ENCODE measurements around the gene NOB1.
"Not testable (repeated sequence)": the region's sequence is repeated elsewhere in the genome, so short reads cannot be mapped to it uniquely, and the experiment has no call there.

NOB1 gene

DNA sequence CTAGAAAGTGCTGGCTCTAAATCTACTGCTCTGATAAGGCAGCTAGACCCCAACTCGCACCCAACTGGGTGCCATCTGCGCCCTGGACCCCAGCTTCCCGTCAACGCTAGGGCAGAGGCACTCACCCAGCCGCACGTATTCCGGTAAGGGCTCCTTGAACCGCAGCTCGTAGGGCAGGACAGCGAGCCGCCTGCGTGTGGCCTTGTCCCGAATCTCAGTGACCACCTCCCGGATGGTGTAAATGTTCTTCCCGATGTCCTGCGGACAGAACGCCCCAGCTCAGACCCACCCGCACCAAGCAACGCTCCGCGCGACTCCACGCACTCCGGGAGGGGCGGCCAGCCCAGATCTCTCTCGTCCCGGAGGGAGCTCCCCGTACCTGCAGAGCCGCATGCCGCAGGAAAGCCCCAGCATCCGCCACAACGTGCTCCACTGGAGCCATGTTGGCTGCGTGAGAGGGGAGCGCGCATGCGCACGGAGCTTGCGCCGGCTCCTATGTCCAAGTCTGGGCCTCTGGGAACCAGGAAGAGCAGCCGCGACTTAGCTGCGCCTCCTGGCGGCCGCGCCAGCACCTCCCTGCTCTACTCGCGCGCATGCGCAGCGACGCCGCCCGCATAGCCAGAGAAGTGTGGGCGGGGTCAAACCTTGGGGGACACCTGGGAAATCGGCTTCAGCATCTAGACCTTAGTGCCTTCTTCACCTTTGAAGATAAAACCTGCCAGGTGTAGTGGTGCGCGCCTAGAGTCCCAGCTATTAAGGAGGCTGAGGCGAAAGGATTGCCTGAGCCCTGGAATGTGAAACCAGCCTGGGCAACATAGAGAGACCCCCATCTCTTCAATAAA, at the start of gene NOB1:
TSS of gene NOB1 (minus strand) at position 458 of the 842 bp plus-strand sequence. CDS start at position 442, 16 bp downstream.
- peak; percentile 99 for DNase-seq (ENCODE audit: low read depth, low spot score)

- no peak for DNase-seq (ENCODE audit: low read depth, low spot score)
These were observed 49.6 kb upstream of the NOB1 start for GRCh38 chr16:69804297-69804696.

DNA sequence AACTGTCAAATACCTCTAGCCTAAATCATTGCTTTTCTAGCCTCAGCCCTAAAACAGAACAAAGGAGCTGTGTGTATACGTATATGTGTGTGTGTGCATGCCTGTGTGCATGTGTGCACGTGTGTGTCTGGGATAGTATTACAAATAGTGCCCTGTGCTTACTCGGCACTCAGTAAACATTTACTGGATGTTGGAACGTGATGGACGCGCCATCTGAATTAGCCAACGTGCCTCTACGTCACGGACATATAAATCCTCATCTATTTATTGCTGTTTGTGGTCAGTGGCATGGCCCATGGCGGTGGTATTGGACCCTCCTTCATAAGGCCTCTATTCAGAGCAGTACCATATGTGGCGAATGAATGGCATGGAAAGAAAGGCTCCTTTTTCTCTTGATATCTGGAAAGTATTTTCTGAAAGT, 44.9 kb upstream of the NOB1 start:
- DNase-seq (ENCODE audit: low read depth, low spot score): no peak

- DNase-seq (ENCODE audit: low read depth, low spot score): peak; percentile 33
These were observed 43.7 kb upstream of the NOB1 start for GRCh38 chr16:69798466-69798865.

DNA sequence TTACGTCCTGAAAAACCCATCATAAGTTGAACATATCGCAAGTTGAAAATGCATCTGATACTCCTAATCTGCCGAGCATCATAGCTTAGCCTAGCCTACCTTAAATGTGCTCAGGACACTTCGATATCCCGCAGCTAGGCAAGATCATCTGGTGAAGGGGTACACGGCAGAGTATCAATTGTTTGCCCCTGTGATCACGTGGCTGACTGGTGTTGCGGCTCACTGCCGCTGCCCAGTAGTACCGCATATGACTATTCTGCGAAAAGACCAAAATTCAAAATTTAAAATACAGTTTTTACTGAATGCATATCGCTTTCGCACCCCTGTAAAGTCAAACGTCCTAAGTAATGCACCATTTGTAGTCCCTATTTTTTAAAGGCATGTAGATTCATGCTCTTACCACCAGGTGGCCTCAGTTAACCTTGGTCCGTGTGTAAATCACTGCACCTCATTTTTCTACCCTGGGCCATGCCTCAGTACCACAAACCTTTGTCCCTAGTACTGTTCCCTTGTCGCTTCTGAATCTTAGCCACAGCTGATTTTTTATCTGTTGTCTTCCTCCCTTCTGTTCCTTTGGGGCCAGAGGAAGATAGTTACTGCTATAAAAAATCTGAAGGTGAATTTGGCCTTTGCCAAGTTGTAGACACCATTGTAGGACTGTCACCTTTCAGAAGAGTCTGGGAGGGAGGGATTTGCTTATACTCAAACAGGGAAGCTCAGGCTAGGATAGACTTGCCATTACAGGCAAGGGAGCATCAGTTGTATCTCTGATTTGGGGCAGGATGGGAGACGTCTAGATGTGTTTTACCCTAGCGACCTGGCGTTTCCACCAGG, 41.8 kb upstream of the NOB1 start:
- DNase-seq (ENCODE audit: low read depth, low spot score): peak; percentile 83

DNA sequence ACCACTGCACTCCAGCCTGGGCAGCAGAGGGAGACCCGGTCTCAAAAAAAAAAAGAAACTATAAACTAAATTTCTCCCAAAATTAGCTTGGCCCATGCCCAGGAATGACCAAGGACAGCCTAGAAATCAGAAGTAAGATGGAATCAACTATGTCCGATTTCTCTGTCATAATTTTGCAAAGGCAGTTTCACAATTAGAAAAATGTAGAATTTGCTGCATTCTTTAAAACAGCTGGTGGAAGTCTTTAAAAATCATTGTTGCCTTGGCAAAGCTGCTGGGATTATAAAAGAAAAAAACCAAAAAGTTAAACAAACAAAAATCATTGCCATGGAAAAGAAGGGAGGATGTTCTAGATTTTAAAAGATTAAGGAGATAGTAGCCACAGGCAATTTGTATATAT, 39.8 kb upstream of the NOB1 start:
- DNase-seq (ENCODE audit: low read depth, low spot score): no peak

DNA sequence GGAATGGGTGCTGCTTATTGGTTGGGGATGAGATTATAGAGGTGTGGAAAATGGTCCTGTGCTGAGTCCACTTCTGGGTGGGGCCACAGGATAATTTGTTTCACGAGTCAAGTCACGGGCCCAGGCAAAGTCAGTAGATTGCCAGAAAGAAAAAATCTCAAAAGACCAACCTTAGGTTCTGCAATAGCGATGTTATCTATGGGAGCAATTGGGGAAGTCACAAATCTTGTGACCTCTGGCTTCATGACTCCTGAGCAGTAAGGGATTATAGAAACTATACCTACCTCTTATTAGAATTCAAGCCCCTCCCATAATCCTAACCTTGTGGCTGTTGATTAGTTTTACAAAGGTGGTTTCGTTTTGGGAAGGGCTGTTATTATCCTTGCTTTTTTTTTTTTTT, 38.8 kb upstream of the NOB1 start:
- no peak for DNase-seq (ENCODE audit: low read depth, low spot score)

- DNase-seq (ENCODE audit: low read depth, low spot score): not testable (repeated sequence)
These were observed 36.7 kb upstream of the NOB1 start for GRCh38 chr16:69791391-69791847.

DNA sequence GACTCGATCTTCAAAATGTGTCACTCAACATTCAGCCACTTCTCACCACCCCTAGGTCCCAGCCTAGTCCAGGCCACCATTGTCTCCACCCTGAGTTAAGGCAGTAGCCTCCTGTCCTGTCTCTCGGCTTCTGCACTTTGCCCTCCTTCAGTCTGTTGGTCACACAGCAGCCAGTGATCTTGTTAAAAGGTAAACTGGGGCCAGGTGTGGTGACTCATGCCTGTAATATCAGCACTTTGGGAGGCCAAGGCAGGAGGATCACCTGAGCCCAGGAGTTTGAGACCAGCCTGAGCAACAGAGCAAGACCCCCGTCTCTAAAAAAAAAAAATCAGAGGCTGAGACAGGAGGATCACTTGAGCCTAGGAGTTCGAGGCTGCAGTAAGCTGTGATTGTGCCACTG, 33.2 kb upstream of the NOB1 start:
- no peak for DNase-seq (ENCODE audit: low read depth, low spot score)

DNA sequence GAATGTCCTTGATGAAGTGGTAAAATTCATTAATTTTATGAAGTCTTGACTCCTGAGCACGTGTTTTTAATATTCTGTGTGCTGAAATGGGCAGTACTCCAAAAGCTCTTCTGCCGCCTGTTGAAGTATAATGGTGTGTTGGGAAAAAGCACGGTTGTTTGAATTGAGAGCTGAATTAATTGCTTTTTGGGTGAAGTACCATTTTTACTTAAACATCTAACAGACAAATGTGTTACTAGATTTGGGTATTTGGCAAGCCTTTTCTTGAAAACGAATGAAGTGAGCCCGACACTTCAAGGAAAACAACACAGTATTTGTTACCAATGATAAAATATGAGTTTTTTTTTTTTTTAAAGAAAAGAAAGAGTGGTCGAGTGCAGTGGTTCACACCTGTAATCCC, 29.9 kb upstream of the NOB1 start:
- DNase-seq (ENCODE audit: low read depth, low spot score): no peak

GRCh38 chr16:69781118-69781517, 26.4 kb upstream of the NOB1 start:
- DNase-seq (ENCODE audit: low read depth, low spot score): no peak

DNA sequence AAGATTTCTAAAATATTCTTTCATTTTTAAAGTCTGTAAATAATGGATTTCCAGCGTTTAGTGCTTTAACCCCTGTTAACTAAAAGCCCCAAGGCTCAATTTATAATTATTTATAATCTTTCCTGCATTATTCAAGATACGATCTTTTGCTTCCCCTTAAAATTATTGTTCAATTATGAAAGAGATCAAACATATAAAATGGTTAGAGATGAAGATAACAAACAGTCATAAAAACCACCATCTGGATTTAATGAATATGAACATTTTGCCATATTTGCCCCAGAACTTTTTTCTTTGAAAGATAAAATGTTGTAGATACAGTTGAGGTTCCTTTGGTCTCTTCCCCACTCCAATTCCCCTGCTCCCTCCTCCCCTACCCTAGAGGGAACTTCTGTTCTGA, 25.0 kb upstream of the NOB1 start:
- DNase-seq (ENCODE audit: low read depth, low spot score): no peak

- DNase-seq (ENCODE audit: low read depth, low spot score): no peak
These were observed 20.8 kb upstream of the NOB1 start for GRCh38 chr16:69775563-69775962.

DNA sequence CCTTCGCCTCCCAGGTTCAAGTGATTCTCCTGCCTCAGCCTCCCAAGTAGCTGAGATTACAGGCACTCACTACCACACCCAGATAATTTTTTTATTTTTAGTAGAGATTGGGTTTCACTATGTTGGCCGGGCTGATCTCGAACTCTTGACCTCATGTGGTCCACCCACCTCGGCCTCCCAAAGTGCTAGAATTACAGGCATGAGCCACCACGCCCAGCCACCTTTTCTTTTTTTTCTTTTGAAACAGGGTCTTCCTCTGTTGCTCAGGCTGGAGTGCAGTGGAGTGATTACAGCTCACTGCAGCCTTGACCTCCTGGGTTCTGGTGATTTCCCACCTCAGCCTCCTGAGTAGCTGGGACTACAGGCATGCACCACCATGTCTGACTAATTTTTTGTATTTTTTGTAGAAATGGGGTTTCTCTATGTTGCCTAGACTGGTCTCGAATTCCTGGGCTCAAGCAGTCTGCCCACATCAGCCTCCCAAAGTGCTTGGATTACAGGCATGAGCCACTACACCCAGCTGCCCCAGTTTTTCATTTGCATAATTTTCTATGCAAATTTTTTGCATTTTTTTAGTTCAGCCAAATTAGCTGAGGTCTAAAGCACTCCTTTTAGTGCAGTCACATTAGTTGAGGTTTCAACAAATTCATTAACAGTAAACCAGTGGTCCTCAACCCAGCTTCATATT, 18.7 kb upstream of the NOB1 start:
- peak; percentile 4 for DNase-seq (ENCODE audit: low read depth, low spot score)

DNA sequence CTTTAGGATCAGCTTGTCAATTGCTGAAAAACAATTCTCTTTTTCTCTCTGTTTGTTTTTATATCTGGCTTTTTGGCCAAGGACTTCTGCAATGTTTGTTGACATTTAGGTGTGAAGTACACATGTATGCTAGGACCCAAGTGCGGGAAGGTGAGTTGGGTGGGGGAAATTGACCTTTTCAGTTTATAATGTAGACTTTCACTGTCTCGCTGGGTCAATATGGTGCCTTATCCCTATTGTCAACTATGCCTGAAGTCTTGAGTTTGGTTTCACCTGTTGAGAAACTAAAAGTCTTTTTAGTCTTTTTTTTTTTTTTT, 16.9 kb upstream of the NOB1 start:
- no peak for DNase-seq (ENCODE audit: low read depth, low spot score)

- no peak for DNase-seq (ENCODE audit: low read depth, low spot score)
These were observed 14.7 kb upstream of the NOB1 start for GRCh38 chr16:69769404-69769803.

GRCh38 chr16:69768666-69769065, 13.9 kb upstream of the NOB1 start:
- no peak for DNase-seq (ENCODE audit: low read depth, low spot score)

- DNase-seq (ENCODE audit: low read depth, low spot score): no peak
These were observed 12.9 kb upstream of the NOB1 start for GRCh38 chr16:69767459-69768229.

DNA sequence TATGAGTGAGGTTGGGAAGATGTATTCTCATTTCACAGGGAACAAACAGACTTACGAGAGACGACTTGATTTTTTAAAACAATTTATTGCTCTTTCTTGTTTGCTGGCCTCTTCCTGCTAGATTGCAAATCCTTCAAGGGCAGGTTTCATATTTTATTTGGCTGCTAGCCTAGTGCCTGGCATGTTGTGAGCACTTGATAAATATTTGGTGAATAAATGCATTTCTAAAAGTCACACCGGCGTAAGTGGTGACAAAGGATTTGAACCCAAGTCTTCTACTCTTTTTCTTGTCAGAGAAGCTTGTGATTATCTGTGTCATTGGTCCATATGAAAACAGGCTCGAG, 8.8 kb upstream of the NOB1 start:
- DNase-seq (ENCODE audit: low read depth, low spot score): no peak

DNA sequence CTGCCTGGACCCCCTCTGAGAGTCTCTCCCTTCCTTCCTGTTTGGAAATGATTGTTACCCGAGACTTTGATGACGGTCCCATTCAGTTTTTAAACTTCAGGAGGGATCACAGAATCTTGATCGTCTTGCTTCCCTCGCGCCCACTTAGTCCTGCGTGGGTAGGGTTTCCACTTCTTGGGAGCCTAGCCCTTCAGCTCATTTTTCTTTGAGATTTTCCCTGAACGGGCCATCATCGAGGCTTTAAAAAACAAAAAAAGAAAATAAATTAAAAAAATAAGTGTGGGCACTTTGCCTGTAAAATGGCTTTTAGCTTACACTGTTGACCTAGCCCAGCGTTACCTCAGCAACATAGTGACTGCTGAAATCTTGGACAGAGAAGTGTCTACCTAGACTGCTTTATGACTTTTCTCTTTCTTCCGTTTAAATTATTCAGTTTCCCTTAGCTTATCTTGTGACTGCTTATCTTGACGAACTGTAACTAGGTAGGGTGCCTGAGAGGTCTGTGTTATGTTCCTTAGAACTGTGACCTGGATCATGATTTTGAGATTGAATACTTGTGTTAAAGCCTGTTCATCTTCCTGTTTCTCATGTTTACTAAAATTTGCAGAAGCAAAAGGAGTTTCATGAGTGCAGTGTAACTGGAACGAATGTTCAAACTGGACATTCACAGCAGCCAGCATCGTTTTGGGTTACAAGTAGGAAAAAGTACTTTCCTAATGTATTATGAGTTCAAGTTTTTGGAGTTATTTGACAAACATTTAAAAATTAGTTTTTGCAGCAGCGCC, 8.3 kb upstream of the NOB1 start:
- DNase-seq (ENCODE audit: low read depth, low spot score): peak; percentile 58
